ENCODE measurements around the gene NAALADL2.
"Not testable (repeated sequence)": the region's sequence is repeated elsewhere in the genome, so short reads cannot be mapped to it uniquely, and the experiment has no call there.

The NAALADL2 gene

DNA sequence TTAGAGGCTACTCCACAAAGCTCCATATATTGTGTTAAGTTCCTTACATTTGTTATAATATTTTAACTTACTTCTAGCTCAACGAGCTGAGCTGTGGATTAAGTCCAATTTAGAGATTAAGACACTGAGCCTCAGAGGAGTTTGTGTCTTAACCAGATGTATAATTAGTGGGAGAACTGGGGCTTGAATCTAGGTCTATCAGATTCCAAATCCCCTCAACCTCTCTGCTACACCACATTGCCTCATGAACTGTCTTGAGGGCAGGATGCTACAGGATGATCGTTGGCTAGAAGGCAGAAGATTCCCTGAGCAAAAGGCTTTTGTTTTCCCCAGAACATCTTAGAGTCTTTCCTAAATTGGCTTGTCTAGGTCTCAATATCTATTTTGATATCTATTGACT, 890.8 kb downstream of the NAALADL2 start:
- DNase-seq (ENCODE audit: low spot score), result no peak

DNA sequence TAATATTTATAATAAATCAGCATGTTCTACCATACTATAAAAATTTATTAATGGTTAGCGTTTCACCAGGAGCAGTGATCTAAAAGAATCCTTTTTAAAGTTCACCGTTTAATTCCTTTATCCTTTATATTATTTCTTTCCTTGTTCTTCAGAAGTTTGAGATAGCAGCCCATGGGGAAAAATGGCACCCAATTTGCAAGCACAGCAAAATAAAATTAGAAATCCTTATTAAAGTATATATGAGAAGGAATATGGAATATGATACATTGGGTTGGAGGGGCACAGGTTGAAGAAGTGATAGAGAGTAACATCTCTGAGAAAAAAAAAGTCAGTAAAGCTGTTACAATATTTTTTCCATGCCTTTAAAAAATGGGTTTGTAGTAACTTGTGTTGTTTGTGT, 892.0 kb downstream of the NAALADL2 start:
- no peak for DNase-seq (ENCODE audit: low spot score)

DNA sequence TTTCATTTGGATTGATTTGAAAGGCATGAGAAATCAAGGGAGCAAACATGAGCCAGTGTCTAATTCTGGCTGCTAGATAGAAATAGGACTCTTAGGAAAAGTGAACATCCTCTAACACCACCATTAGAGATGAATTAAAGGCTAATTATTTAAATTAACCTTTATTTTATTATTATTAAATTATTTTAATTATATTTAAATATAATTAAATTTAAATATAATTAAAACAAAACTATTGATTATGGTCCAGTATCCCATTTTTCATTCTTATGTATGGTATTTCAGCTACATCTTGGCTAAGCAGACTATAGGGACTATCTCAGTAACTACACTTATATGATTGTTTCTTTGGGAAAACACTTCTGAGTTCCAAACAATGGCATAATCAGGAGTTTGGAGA, 904.8 kb downstream of the NAALADL2 start:
- DNase-seq (ENCODE audit: low spot score), result no peak

GRCh38 chr3:175764722-175765121, 905.6 kb downstream of the NAALADL2 start:
- no peak for DNase-seq (ENCODE audit: low spot score)

- no peak for DNase-seq (ENCODE audit: low spot score)
Measured at GRCh38 chr3:175770426-175770825, 911.3 kb downstream of the NAALADL2 start.

- peak; percentile 33 for DNase-seq (ENCODE audit: low spot score)
Measured at GRCh38 chr3:175777495-175777894, 918.4 kb downstream of the NAALADL2 start.

DNA sequence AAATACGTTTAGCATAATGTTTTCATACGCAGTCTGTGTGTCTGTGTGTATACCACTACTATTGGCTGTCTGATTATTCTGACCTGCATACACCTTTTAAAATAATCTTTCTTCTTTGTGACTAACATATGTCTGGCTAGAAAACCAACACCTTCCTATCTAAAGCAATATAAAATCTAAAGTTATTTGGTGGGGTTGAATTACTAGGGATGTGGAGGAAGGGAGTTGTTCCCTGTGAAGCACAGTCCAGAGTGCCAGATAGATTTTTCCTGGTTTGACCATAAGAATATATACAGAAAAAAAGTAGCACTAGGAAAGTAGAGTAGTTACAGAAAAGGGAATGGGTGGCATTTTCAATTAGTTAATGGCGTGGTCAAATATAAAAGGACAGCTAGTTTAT, 918.8 kb downstream of the NAALADL2 start:
- DNase-seq (ENCODE audit: low spot score), result no peak

DNA sequence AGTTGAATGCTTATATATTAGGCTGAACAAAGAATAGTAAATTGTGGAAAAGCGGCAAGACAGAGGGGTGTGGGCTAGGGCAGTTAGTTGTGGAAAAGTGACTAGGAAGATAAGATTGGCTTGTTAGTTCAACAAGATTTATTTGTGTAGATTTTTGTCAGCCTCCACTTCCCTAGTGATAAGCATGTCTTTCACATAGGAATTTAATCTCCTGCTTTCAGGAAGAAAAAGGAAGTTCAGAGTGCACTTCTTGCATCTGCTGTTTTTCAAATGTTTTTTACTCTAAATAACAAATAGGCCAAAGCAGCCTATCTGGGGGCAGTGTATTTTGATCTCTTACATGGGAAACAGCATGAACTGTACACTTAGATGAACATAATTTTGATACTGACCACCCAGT, 919.9 kb downstream of the NAALADL2 start:
- no peak for DNase-seq (ENCODE audit: low spot score)

GRCh38 chr3:175787109-175787508, 928.0 kb downstream of the NAALADL2 start:
- DNase-seq (ENCODE audit: low spot score), result not testable (repeated sequence)

DNA sequence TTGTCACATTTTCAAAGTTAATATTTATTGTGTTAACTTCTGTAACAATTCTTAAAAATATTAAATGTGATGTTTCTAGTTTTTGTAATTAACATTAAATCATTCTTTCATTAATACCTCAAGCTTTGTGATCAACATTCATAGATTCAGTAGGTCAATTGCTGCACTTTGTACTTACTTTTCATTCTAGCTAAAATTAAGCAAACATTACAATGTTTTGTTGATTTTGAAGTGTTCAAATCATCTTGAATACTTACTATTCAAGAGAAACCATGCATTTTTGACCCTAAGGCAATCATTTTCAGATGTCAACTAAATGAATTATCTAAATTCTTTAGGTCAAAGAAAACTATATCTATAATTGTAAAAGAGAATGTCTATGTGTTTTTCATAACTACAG, 933.1 kb downstream of the NAALADL2 start:
- no peak for DNase-seq (ENCODE audit: low spot score)

DNA sequence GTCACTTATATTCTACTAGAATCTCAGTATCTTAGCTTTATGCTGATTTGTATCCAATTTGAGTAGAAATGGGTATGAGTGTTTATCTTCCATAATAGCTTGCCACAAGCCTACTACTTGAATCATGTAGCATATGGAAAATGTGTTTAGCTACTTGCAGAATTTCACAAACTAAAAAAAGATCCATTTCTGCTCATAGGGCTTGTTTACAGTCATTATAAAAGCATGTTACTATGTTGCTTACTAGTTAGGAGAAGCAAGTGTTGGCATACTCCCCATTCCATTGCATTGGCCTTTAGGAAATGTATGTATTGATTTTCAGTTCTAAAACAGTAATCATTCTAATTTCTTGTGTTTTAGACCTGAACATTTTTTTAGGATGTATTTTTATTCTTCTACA, 939.2 kb downstream of the NAALADL2 start:
- no peak for DNase-seq (ENCODE audit: low spot score)

DNA sequence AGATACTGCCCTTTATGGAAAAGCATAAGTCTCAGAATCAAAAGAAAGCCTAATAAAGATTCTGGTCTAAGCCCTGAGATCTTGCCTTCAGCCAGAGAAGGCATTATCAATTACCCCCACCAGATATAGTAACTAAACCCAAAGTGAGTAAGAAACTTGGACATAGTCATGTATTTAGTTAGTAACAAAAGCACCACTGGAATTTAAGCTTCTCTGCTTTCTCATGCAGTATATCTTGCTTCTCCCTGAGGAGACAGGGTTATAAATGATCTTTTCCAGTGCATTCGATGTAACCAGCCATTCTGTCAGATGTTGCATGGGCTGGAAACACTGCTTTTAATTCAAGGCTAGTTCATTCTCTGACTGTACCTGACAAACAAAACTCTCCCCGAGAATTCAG, 946.7 kb downstream of the NAALADL2 start:
- DNase-seq (ENCODE audit: low spot score), result no peak

DNA sequence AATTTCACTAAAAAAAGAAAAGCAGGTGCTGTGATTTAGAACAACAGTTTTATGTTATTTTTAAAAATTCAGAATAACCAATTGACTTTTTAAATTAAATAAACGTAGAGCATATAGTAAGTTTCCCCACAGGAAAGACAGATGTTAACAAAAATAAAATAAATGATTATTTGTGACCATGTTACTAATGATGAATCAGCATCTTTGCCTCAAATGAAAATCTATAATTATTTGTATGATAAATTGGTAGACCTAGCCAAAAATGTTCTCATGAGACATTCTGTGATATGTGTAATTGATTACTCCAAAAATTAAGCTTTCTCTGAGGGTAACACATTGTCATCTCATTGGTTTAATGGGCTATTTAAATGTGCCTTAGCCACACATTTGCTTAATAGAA, 948.0 kb downstream of the NAALADL2 start:
- no peak for DNase-seq (ENCODE audit: low spot score)

- DNase-seq (ENCODE audit: low spot score), result peak; percentile 9
Measured at GRCh38 chr3:175818811-175819464, 959.8 kb downstream of the NAALADL2 start.

- not testable (repeated sequence) for DNase-seq (ENCODE audit: low spot score)
Measured at GRCh38 chr3:175822766-175823491, 963.8 kb downstream of the NAALADL2 start.

GRCh38 chr3:175825016-175825580, 966.0 kb downstream of the NAALADL2 start:
- not testable (repeated sequence) for DNase-seq (ENCODE audit: low spot score)

GRCh38 chr3:175826759-175827158, 967.6 kb downstream of the NAALADL2 start:
- no peak for DNase-seq (ENCODE audit: low spot score)

- not testable (repeated sequence) for DNase-seq (ENCODE audit: low spot score)
Measured at GRCh38 chr3:175829809-175830208, 970.7 kb downstream of the NAALADL2 start.

DNA sequence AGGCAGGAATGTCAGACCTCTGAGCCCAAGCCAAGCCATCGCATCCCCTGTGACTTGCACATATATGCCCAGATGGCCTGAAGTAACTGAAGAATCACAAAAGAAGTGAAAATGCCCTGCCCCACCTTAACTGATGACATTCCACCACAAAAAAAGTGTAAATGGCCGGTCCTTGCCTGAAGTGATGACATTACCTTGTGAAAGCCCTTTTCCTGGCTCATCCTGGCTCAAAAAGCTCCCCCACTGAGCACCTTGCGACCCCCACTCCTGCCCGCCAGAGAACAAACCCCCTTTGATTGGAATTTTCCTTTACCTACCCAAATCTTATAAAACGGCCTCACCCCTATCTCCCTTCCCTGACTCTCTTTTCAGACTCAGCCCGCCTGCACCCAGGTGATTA, 976.6 kb downstream of the NAALADL2 start:
- not testable (repeated sequence) for DNase-seq (ENCODE audit: low spot score)

GRCh38 chr3:175836617-175837016, 977.5 kb downstream of the NAALADL2 start:
- DNase-seq (ENCODE audit: low spot score), result no peak

- no peak for DNase-seq (ENCODE audit: low spot score)
Measured at GRCh38 chr3:175837962-175838361, 978.8 kb downstream of the NAALADL2 start.

DNA sequence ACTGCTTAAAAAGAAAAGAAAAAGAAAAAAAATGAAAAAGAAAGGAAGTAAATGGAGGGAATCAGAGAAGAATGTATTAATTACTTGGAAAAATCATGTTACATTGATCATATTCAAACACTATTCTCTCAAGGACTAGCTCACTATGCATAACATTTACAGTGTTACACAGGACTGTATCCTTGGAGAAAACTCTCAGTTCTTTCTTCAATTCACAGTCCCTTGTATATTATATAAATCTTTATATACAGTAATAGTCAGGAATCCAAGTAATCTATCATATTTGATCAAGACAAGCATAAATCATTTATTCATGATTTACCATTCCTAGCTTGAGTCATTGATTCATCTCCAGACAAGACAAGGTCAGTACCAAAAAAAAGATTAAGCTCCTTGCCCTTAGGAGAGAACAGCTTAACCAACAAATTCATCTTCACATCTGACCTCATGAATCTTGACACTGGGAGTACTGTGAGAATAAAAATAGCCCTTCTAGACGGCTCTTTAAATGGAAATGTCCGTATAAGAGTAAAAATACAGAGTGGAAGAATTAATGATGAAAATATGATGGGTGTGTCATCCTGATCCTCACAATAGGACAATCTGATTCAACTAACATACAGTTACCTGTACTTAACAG, 980.4 kb downstream of the NAALADL2 start:
- no peak for DNase-seq (ENCODE audit: low spot score)

- DNase-seq (ENCODE audit: low spot score), result no peak
Measured at GRCh38 chr3:175851541-175851940, 992.4 kb downstream of the NAALADL2 start.
